HG02884 (cell line): ENCODE measurements around the gene FAM3B.
"Not testable (repeated sequence)": the region's sequence is repeated elsewhere in the genome, so short reads cannot be mapped to it uniquely, and the experiment has no call there.

Experiments
- ATAC-seq: cut with Tn5 transposase; IDR thresholded peaks from one replicate; pipeline ENCODE4 v1.9.1; 2021; ENCODE audit warnings: mild to moderate bottlenecking, moderate library complexity; ENCODE audit not compliant: unreplicated experiment

Gene FAM3B

GRCh38 chr21:41316200-41317062 lies at the start of gene FAM3B:
Gene FAM3B, plus strand, starts transcription at chr21:41316801. Its CDS starts 79 bp downstream, at chr21:41316880.
- ATAC-seq, result no peak

DNA sequence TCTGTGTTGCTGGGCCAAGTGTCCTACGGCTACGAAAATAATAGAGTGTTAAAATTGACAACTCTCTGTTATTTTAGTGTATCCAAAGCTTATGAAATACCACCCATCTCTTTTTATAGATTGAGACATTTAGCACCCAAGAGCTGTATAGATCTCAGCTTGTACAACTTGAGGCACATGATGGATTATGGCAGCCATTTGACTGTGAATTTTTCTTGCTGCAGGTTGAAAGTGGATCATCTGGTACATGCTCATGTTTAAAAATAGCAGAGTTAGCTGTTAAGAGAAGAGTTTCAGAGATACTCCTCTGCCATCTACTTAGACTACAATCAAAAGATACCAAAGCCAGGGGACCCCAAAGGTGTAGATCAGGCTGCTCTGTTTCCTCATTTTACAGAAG lies 49.3 kb upstream of the FAM3B start:
- no peak for ATAC-seq

- no peak for ATAC-seq
Measured at GRCh38 chr21:41269535-41269934, 47.1 kb upstream of the FAM3B start.

DNA sequence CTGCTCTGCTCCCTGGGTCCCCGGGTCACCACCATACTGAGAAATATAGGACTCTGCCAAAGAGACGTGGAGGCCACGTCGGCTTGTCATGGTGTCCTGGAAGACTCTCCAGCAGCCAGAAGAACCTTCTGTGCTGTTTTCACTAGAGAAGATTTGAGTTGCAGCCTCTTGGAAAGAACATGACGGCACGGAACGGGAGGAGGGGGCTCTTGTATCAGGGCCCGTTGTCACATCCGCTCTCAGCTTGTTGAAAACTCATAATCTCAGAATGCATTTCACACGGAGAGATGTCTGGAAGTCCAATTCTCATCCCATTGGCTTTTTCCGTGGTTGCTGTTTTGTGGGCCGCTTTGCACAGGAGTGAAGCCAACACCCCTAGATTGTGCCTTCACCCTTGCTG lies 39.4 kb upstream of the FAM3B start:
- ATAC-seq, result no peak

GRCh38 chr21:41277846-41278245 lies 38.8 kb upstream of the FAM3B start:
- no peak for ATAC-seq

DNA sequence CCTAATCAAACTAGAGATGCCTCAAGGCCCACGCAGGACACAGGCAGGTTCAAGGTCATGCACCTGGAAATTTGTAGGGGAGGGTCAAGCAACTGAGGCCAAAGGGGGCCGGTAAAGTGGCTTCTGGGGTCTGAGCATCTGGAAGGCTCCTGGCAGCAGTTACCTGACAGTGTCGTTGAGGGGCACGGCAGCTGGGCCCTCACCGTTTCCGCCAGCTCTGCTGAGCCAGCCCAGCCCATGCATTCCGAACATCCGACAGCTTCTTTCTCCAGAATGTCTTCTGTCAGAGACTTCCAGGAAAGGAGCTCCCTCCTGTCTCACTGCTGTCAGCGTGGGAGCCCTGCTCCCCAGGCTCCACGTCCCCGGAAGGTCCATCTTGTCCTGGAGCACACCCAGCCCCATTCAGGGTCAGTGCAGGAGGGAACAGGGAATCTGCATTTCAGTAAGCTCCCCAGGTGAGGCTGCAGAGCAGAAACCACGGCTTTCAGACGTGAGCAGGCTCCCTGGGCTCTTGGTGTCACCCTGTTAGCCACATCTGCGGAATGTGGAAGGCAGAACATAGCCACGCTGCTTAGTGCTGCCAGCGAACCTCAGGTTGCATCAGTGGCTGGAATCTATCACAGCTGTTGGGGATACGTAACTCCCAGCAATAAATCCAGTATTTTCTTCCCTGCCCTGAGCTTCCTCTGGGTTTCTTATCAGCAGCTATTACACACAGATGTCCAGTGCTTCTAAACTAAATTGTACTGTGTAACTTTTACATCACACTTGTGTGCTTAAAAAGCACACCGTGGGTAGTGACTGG lies 36.3 kb upstream of the FAM3B start:
- ATAC-seq, result no peak

DNA sequence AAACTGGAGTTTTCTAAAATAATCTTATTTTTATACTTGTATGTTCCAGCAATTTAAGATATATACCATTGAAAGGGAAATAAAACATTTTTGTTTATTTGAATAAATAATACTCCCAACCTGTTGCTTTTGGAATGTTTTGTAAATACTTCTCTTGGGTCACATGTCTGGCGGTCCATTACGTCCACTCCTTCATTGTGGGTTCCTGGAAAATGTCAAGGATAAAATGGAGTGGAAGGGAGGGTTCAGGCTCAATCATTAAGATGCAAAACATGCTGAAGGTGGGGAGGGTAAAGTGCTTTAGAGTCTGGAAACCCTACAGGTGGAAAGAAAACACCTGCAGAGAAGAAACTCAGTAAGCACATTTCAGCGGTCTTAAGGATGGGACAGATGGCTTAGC lies 34.2 kb upstream of the FAM3B start:
- no peak for ATAC-seq

DNA sequence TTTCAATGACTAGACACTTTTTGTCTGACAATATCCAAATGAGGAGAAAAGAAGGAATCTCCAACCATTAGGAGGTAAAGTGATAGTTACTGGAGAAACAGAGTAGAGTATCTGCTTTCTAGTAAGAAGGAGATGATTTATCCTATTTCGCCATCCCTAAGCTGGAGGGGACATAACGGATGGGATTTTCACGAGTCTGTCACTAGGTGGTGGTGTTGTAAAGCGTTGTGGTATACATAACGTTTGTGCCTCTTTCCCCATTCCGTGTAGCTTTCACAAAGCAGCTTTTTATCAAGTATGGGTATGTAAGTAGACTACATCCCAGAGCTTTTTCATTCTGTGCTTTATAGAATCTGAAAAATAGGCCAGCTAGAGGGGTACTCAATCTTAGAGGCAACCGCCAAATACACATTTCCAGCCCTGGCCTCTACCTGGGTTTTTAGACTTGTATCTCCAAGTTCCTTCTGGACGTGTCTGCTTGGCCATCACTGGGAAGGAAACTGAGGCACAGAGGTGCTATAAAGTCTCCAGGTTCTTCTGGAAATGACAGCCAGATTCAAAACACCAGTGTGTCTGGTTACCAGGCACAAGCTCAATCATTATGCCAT lies 33.3 kb upstream of the FAM3B start:
- no peak for ATAC-seq

DNA sequence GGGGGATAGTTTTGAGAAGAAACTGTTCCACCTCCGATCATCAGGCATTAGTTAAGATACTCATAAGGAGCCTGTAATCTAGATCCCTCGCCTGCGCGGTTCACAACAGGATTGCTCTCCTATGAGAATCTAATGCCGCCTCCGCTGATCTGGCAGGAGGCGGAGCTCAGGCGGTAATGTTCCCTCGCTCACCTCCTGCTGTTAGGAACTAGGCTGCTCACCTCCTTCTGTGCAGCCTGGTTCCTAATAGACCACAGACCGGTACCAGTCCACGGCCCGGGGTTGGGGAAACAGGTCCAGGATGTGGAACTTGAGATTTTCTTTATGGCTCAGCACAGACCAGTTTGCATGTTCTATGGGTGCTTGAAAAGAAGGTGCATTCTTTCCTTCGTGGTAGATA lies 27.2 kb upstream of the FAM3B start:
- no peak for ATAC-seq

- ATAC-seq, result no peak
Measured at GRCh38 chr21:41290106-41290799, 26.3 kb upstream of the FAM3B start.

DNA sequence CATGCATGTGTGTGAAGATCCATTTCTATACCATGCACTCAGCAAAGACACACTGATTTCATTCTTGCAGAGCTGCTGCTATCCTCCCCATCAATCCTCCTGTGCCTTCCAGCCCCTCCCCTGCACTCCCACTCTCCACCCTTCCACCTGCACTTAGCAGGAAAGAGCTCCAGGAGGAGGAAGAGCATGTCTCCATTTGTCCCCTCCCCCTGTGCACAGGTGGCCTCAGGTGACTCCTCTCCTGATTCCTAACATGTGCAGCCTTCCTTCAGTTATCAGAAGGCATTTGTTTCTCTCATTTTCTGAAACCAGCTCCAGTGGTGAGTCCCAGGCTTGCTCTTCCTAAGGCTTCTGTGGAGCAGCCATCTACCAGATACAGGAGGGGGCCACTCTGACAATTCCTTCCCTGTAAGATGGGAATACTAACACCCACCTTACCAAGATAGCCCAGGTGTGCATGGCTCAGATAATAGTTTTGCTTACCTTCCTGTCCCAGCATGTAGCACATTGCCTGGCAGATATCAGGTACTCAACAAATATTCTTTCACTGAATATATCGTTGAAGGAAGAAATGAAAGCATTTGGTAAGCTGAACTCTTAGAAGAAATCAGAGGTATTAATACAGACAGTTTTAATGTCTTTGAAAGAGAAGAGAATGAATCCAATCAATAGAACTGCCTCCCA lies 21.9 kb upstream of the FAM3B start:
- no peak for ATAC-seq

DNA sequence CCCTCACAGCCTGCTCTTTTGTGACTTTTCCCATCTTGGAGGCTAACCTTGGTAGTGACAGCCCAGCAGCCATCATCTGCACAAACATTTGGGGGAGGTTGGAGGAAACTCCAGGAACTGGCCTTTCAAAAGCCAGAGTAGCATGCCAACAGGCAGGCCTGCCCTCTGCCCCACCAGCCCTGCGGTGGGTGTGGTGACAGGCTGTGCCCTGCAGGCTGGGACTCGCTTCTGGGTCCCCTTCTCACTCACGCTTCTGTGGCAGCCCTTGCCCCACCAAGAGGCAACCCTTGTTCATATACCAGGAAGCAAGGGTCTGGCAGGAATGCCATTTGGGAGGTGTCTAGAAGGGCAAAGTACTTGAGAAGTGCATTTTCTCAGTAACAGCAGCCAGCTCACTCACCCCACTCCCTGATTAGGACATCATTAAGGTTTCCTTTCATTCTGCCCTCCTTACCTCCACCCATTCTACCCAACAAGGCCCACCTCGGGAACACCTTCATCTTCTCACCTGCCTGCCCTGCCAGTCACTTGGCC lies 20.8 kb upstream of the FAM3B start:
- no peak for ATAC-seq

DNA sequence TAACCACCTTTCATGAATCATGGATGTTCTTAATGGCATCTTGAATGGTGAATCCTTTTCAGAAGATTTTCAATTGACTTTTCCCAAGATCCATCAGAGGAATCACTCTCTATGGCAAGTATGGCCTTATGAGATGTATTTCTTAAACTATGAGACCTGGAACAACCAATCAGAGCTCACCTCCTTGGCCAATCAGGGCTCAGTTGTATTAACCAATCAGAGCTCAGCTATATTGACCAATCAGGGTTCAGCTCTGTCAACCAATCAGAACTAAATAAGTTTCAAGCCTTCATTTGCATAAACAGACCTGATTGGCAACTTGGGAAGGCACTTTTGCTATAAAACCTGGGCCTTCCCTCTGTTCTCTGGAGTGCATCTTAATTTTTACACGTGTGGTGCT lies 13.6 kb upstream of the FAM3B start:
- ATAC-seq, result no peak

- ATAC-seq, result no peak
Measured at GRCh38 chr21:41304068-41304720, 12.4 kb upstream of the FAM3B start.

DNA sequence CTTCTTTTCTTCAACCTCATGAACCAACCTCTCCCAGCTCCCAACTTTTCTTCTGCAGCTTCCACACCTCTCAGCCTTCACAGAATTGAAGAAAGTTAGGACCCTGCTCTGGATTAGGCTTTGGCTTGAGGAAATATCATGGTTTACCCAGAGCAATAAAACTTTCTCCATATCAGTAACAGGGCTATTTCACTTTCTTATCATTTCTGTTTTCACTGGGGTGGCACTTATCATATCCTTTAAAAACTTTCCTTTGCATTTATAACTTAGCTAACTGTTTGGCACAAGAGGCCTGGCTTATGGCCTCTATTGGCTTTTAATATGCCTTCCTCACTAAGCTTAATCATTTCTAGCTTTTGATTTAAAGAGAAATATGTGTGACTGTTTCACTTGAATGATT lies 9.4 kb upstream of the FAM3B start:
- ATAC-seq, result no peak

- ATAC-seq, result not testable (repeated sequence)
Measured at GRCh38 chr21:41313285-41314164, 3.1 kb upstream of the FAM3B start.

DNA sequence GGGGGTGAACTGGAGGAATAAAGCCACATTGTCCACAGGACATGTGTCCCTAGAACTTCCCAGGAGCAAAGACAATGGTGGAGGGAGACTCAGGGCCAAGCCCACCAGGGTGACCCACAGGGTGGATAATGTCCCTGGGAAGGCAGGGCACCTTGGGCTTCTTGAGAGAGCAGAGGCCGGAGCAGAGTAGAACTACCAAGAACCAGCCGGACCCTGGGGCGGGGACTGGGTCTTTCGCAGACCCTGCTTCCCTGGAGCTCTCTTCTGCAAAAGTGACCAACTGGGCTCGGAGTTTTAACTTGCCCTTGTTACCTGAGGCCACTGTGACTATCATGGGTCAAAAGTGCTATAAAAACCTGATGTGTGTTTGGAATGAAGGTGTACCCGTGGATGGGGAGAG lies 875 bp upstream of the FAM3B start:
- ATAC-seq, result no peak

GRCh38 chr21:41317063-41317392 lies 427 bp downstream of the FAM3B start:
- no peak for ATAC-seq

GRCh38 chr21:41317458-41317857 lies 857 bp downstream of the FAM3B start:
- ATAC-seq, result no peak
